ENCODE measurements around the gene HMGXB3. TPM values are rescaled to one million over a fixed set of nuclear protein-coding genes. Genes with fewer than 3 reads are reported as not detected.

HMGXB3 gene
- polyA plus RNA-seq (ENCODE audit: insufficient read length in 4 of 4) = 10 to 100 TPM; 25.9 to 40.4 (median 33.3) TPM

- DNase-seq (ENCODE audit: low read depth in 4 of 4, low spot score in 2 of 4) = peak; percentile 68 to 94 (median 84)
These were observed at the start of gene HMGXB3, which contains the start of gene TIGD6 for GRCh38 chr5:150000256-150000989. HMGXB3 (plus strand) TSS chr5:150000739; CDS start chr5:150004853, 4,114 bp downstream. TIGD6 (minus strand) TSS chr5:150000654; CDS start chr5:149996348, 4,306 bp downstream.

GRCh38 chr5:149951138-149951749, 49.3 kb upstream of the HMGXB3 start:
- no peak for DNase-seq (ENCODE audit: low read depth in 4 of 4, low spot score in 2 of 4)

- DNase-seq (ENCODE audit: low read depth in 4 of 4, low spot score in 2 of 4) = no peak
These were observed 47.0 kb upstream of the HMGXB3 start for GRCh38 chr5:149953436-149954121.

- no peak for DNase-seq (ENCODE audit: low read depth in 4 of 4, low spot score in 2 of 4)
These were observed 45.7 kb upstream of the HMGXB3 start for GRCh38 chr5:149954798-149955197.

- DNase-seq (ENCODE audit: low read depth in 4 of 4, low spot score in 2 of 4) = no peak
These were observed 43.9 kb upstream of the HMGXB3 start for GRCh38 chr5:149956685-149957084.

GRCh38 chr5:149957855-149958254, 42.7 kb upstream of the HMGXB3 start:
- DNase-seq (ENCODE audit: low read depth in 4 of 4, low spot score in 2 of 4) = no peak

- DNase-seq (ENCODE audit: low read depth in 4 of 4, low spot score in 2 of 4) = no peak
These were observed 40.9 kb upstream of the HMGXB3 start for GRCh38 chr5:149959406-149960236.

- DNase-seq (ENCODE audit: low read depth in 4 of 4, low spot score in 2 of 4) = peak; percentile 84 to 93 (median 90)
These were observed 40.0 kb upstream of the HMGXB3 start, which contains the start of gene SLC26A2 for GRCh38 chr5:149960272-149961185. SLC26A2 (plus strand) TSS chr5:149960758; CDS start chr5:149977653, 16,895 bp downstream.

GRCh38 chr5:149961186-149961685, 39.3 kb upstream of the HMGXB3 start:
- no peak for DNase-seq (ENCODE audit: low read depth in 4 of 4, low spot score in 2 of 4)

- DNase-seq (ENCODE audit: low read depth in 4 of 4, low spot score in 2 of 4) = no peak
These were observed 38.6 kb upstream of the HMGXB3 start for GRCh38 chr5:149961957-149962409.

GRCh38 chr5:149962601-149963300, 37.8 kb upstream of the HMGXB3 start:
- DNase-seq (ENCODE audit: low read depth in 4 of 4, low spot score in 2 of 4) = no peak

GRCh38 chr5:149963729-149964128, 36.8 kb upstream of the HMGXB3 start:
- DNase-seq (ENCODE audit: low read depth in 4 of 4, low spot score in 2 of 4) = no peak

GRCh38 chr5:149966946-149967345, 33.6 kb upstream of the HMGXB3 start:
- DNase-seq (ENCODE audit: low read depth in 4 of 4, low spot score in 2 of 4) = no peak

- no peak for DNase-seq (ENCODE audit: low read depth in 4 of 4, low spot score in 2 of 4)
These were observed 31.2 kb upstream of the HMGXB3 start for GRCh38 chr5:149969181-149969930.

- no peak for DNase-seq (ENCODE audit: low read depth in 4 of 4, low spot score in 2 of 4)
These were observed 25.1 kb upstream of the HMGXB3 start for GRCh38 chr5:149975409-149975808.

GRCh38 chr5:149979896-149980295, 20.6 kb upstream of the HMGXB3 start:
- DNase-seq (ENCODE audit: low read depth in 4 of 4, low spot score in 2 of 4) = no peak

- no peak for DNase-seq (ENCODE audit: low read depth in 4 of 4, low spot score in 2 of 4)
These were observed 19.3 kb upstream of the HMGXB3 start for GRCh38 chr5:149981206-149981605.

- no peak for DNase-seq (ENCODE audit: low read depth in 4 of 4, low spot score in 2 of 4)
These were observed 18.0 kb upstream of the HMGXB3 start for GRCh38 chr5:149982505-149982904.
